ENCODE data around the gene GLRX5. TPM values are rescaled to one million over a fixed set of nuclear protein-coding genes. Genes with fewer than 3 reads are reported as not detected.

The GLRX5 gene
- total RNA-seq, 3 donors from 2014 or later: 43.9 to 45.8 (median 45.4) TPM

GRCh38 chr14:95547272-95547625 lies 12.4 kb downstream of the GLRX5 start:
- no peaks in the 10 kb centered on the region for H3K36me3 ChIP-seq (ENCODE audit: low read depth)
- no peak for DNase-seq
- H3K4me3 ChIP-seq: no peak overlapping the region
- H3K9me3 ChIP-seq: no peaks in the 10 kb centered on the region
- no peak for TF ChIP-seq CTCF (IDR thresholded peaks at IDR 0.05)
- peaks cover 7% of the 10 kb centered on the region for H3K4me1 ChIP-seq (ENCODE audit: low read depth)
- intact Hi-C loops (cut with DNase I, micrococcal nuclease): no loop called here
- no peak for ATAC-seq

- ATAC-seq: no peak
Observed at GRCh38 chr14:95547626-95548327, 12.9 kb downstream of the GLRX5 start.

GRCh38 chr14:95548328-95548929 lies 13.6 kb downstream of the GLRX5 start:
- Histone ChIP-seq H3K4me1 (ENCODE audit: low read depth) (peaks cover 7% of the 10 kb centered on the region), H3K36me3 (ENCODE audit: low read depth) (no peaks in the 10 kb centered on the region), H3K4me3 (no peak overlapping the region), H3K9me3 (no peaks in the 10 kb centered on the region)
- no peak for TF ChIP-seq CTCF (IDR thresholded peaks at IDR 0.05)
- DNase-seq: no peak
- ATAC-seq: no peak
- intact Hi-C loops (cut with DNase I, micrococcal nuclease): no loop called here

More at GRCh38 chr14:95547626-95548327, 12.9 kb downstream of the GLRX5 start:
- DNase-seq: no peak
- H3K4me1 ChIP-seq (ENCODE audit: low read depth): peaks cover 7% of the 10 kb centered on the region
- no peak overlapping the region for H3K4me3 ChIP-seq
- no peaks in the 10 kb centered on the region for H3K9me3 ChIP-seq
- intact Hi-C loops (cut with DNase I, micrococcal nuclease): no loop called here
- no peak for TF ChIP-seq CTCF (IDR thresholded peaks at IDR 0.05)
- no peaks in the 10 kb centered on the region for H3K36me3 ChIP-seq (ENCODE audit: low read depth)

GRCh38 chr14:95549656-95550585 lies 15.1 kb downstream of the GLRX5 start:
- no peaks in the 10 kb centered on the region for H3K36me3 ChIP-seq (ENCODE audit: low read depth)
- ATAC-seq (peak; percentile 86), DNase-seq (peak in 2 of 3 donors; percentile 39 to 53)
- H3K9me3 ChIP-seq: no peaks in the 10 kb centered on the region
- no peak overlapping the region for H3K4me3 ChIP-seq
- intact Hi-C loops (cut with DNase I, micrococcal nuclease): no loop called here
- peaks cover 7% of the 10 kb centered on the region for H3K4me1 ChIP-seq (ENCODE audit: low read depth)
- TF ChIP-seq CTCF (IDR thresholded peaks at IDR 0.05): no peak

GRCh38 chr14:95551435-95551834 lies 16.6 kb downstream of the GLRX5 start:
- ATAC-seq (no peak), DNase-seq (no peak)
- intact Hi-C loops (cut with DNase I, micrococcal nuclease): no loop called here
- no peaks in the 10 kb centered on the region for H3K9me3 ChIP-seq
- H3K4me3 ChIP-seq: no peak overlapping the region
- no peaks in the 10 kb centered on the region for H3K36me3 ChIP-seq (ENCODE audit: low read depth)
- H3K4me1 ChIP-seq (ENCODE audit: low read depth): peaks cover 7% of the 10 kb centered on the region
- TF ChIP-seq CTCF (IDR thresholded peaks at IDR 0.05): no peak
